Testis (tissue), 3 donors: ENCODE measurements around the gene RETNLB. TPM values are rescaled to one million over a fixed set of nuclear protein-coding genes. Genes with fewer than 3 reads are reported as not detected.

ENCODE experiments used
- DNase-seq: peaks from one replicate; pipeline ENCODE4 v3.0.0-alpha.2; 2019
- H3K27ac ChIP-seq, 2 donors: fragments of 200-600 bp; sonication (generic); one replicate each; pipeline ENCODE4 v1.5.1; 2019
- H3K27me3 ChIP-seq: fragments of 200-600 bp; sonication (generic); one replicate; pipeline ENCODE4 v1.5.1; 2019
- H3K36me3 ChIP-seq: fragments of 200-600 bp; sonication (generic); one replicate; pipeline ENCODE4 v1.5.1; 2017; ENCODE audit warnings: low read depth; ENCODE audit errors: missing control alignments
- H3K4me1 ChIP-seq: fragments of 200-600 bp; sonication (generic); one replicate; pipeline ENCODE4 v1.5.1; 2019
- H3K4me3 ChIP-seq, 2 donors: fragments of 200-600 bp; sonication (generic); one replicate each; pipeline ENCODE4 v1.5.1; 2017 to 2019
- H3K9me3 ChIP-seq: fragments of 200-600 bp; sonication (generic); one replicate; pipeline ENCODE4 v1.5.1; 2017
- CTCF ChIP-seq, 3 experiments: fragments of 450-650 bp in 2 of 3; fragments of 200-600 bp in 1 of 3; sonication (generic) in 1 of 3; IDR thresholded peaks; one replicate each; pipeline ENCODE4 v1.5.1; 2016 to 2019; ENCODE audit warnings: antibody characterized with exemption in 3 of 3, mild to moderate bottlenecking in 2 of 3, moderate library complexity in 1 of 3
- POLR2A ChIP-seq: fragments of 450-650 bp; IDR thresholded peaks from one replicate; pipeline ENCODE4 v1.6.1; 2017; ENCODE audit warnings: antibody characterized with exemption, mild to moderate bottlenecking, moderate library complexity
- WGBS, 2 donors: methylation state at CpG; one replicate each; pipeline ENCODE4 v1.1.5; 2018; 5-methylcytosine and 5-hydroxymethylcytosine counted together
- intact Hi-C: fragments of 100-400 bp; cut with DNase I; formaldehyde crosslinking; loops from one replicate; pipeline ENCODE4 v1.15.1; 2023; ENCODE audit warnings: low total_unique reads
- polyA plus RNA-seq: library from polyadenylated mRNA; stranded (reverse); fragments of 350-450 nt; fragmentation: Illumina TruSeq; extraction: RNeasy Lipid Tissue Mini Kit (QIAGEN cat#74804); gene quantifications from one replicate; pipeline ENCODE4 v1.2.3, GENCODE V29; 2014; ENCODE audit warnings: low read depth, low replicate concordance; ENCODE audit not compliant: insufficient read depth
- small RNA-seq, 2 donors: library from RNA; depleted of rRNA; stranded (forward); fragments of <200 nt; gene quantifications; one replicate each; pipeline ENCODE3, GENCODE V24; 2016
- total RNA-seq, 2 donors: library from RNA; depleted of rRNA; stranded (reverse); fragments of >200 nt; gene quantifications; one replicate each; pipeline ENCODE4 v1.2.3, GENCODE V29; 2016

RETNLB gene
- total and polyA plus RNA-seq, 3 donors from 2014 or later: not detected

- no peaks in the 10 kb centered on the region for H3K9me3 ChIP-seq
- H3K36me3 ChIP-seq: no peaks in the 10 kb centered on the region
- no peaks in the 10 kb centered on the region for H3K27me3 ChIP-seq
- no peak for TF ChIP-seq CTCF (IDR thresholded peaks at IDR 0.05)
- TF ChIP-seq POLR2A: no peak
- H3K4me1 ChIP-seq: no peaks in the 10 kb centered on the region
- DNase-seq: no peak
- 79 to 88% methylated on average over 5 of the region's 5 CpGs for WGBS, 2 donors
- no peak overlapping the region for H3K4me3 ChIP-seq
- intact Hi-C loops: no loop called here
- H3K27ac ChIP-seq: no peak overlapping the region
These were observed 44.1 kb downstream of the RETNLB start for GRCh38 chr3:108713009-108713516.

Small RNA genes lying within 50 kb of the gene (small RNA-seq; reads per million reads assigned to genes)
- 0 reads per million in 2 donors for gene AC092185.1

Other genes with a start within 250 kb of the RETNLB start
- 1 to 10 TPM; 1.8 to 2.2 TPM for gene MYH15, start 246.8 kb downstream of the RETNLB start, total RNA-seq
- 0.91 TPM for gene MYH15, start 246.8 kb downstream of the RETNLB start, polyA plus RNA-seq
- gene CIP2A, start 168.0 kb downstream of the RETNLB start, total RNA-seq: 10 to 100 TPM; 18.0 to 23.5 TPM
- 8.5 TPM for gene CIP2A, start 168.0 kb downstream of the RETNLB start, polyA plus RNA-seq
- gene DZIP3, start 167.7 kb downstream of the RETNLB start, total RNA-seq: 10 to 100 TPM; 46.4 to 62.8 TPM
- 42.0 TPM for gene DZIP3, start 167.7 kb downstream of the RETNLB start, polyA plus RNA-seq
- gene TRAT1, start 65.4 kb upstream of the RETNLB start, total RNA-seq: under 1 TPM in 1 of 2 donors, not detected in 1; 0.25 TPM
- gene TRAT1, start 65.4 kb upstream of the RETNLB start, polyA plus RNA-seq: 0.84 TPM
- gene GUCA1C, start 196.5 kb upstream of the RETNLB start, total RNA-seq: 1 to 10 TPM in 1 of 2 donors, under 1 TPM in 1; 0.87 to 2.0 TPM
- 1.1 TPM for gene GUCA1C, start 196.5 kb upstream of the RETNLB start, polyA plus RNA-seq